Measurements from ENCODE around the gene SIK3. TPM values are rescaled to one million over a fixed set of nuclear protein-coding genes. Genes with fewer than 3 reads are reported as not detected.

Gene SIK3
- total RNA-seq, 1 experiment from 2014 or later = 9.2 TPM

GRCh38 chr11:117090111-117090706 is 8.0 kb downstream of the SIK3 start:
- in situ Hi-C loops (cut with HindIII; ENCODE audit: low pct_unique_long_range_greater_than_20kb, low sequenced_read_pairs) = no loop called here
- no peak for DNase-seq (ENCODE audit: low read depth, low spot score)

- in situ Hi-C loops (cut with HindIII; ENCODE audit: low pct_unique_long_range_greater_than_20kb, low sequenced_read_pairs) = no loop called here
- no peak for DNase-seq (ENCODE audit: low read depth, low spot score)
Observed at GRCh38 chr11:117089685-117090084, 8.5 kb downstream of the SIK3 start.

- in situ Hi-C loops (cut with HindIII; ENCODE audit: low pct_unique_long_range_greater_than_20kb, low sequenced_read_pairs) = no loop called here
- DNase-seq (ENCODE audit: low read depth, low spot score) = no peak
Observed at GRCh38 chr11:117087446-117087845, 10.8 kb downstream of the SIK3 start.

GRCh38 chr11:117084992-117085391 is 13.2 kb downstream of the SIK3 start:
- DNase-seq (ENCODE audit: low read depth, low spot score) = no peak
- in situ Hi-C loops (cut with HindIII; ENCODE audit: low pct_unique_long_range_greater_than_20kb, low sequenced_read_pairs) = no loop called here

- DNase-seq (ENCODE audit: low read depth, low spot score) = no peak
- in situ Hi-C loops (cut with HindIII; ENCODE audit: low pct_unique_long_range_greater_than_20kb, low sequenced_read_pairs) = no loop called here
Observed at GRCh38 chr11:117083011-117083935, 15.0 kb downstream of the SIK3 start.

GRCh38 chr11:117081908-117082307 is 16.3 kb downstream of the SIK3 start:
- in situ Hi-C loops (cut with HindIII; ENCODE audit: low pct_unique_long_range_greater_than_20kb, low sequenced_read_pairs) = no loop called here
- DNase-seq (ENCODE audit: low read depth, low spot score) = no peak

- no peak for DNase-seq (ENCODE audit: low read depth, low spot score)
- in situ Hi-C loops (cut with HindIII; ENCODE audit: low pct_unique_long_range_greater_than_20kb, low sequenced_read_pairs) = no loop called here
Observed at GRCh38 chr11:117080370-117080769, 17.9 kb downstream of the SIK3 start.

GRCh38 chr11:117076941-117077691 is 21.1 kb downstream of the SIK3 start:
- no peak for DNase-seq (ENCODE audit: low read depth, low spot score)
- in situ Hi-C loops (cut with HindIII; ENCODE audit: low pct_unique_long_range_greater_than_20kb, low sequenced_read_pairs) = no loop called here

- in situ Hi-C loops (cut with HindIII; ENCODE audit: low pct_unique_long_range_greater_than_20kb, low sequenced_read_pairs) = no loop called here
- DNase-seq (ENCODE audit: low read depth, low spot score) = no peak
Observed at GRCh38 chr11:117075186-117075585, 23.0 kb downstream of the SIK3 start.

- in situ Hi-C loops (cut with HindIII; ENCODE audit: low pct_unique_long_range_greater_than_20kb, low sequenced_read_pairs) = no loop called here
- no peak for DNase-seq (ENCODE audit: low read depth, low spot score)
Observed at GRCh38 chr11:117074119-117074518, 24.1 kb downstream of the SIK3 start.

GRCh38 chr11:117073539-117073938 is 24.7 kb downstream of the SIK3 start:
- in situ Hi-C loops (cut with HindIII; ENCODE audit: low pct_unique_long_range_greater_than_20kb, low sequenced_read_pairs) = no loop called here
- no peak for DNase-seq (ENCODE audit: low read depth, low spot score)

GRCh38 chr11:117072517-117073461 is 25.4 kb downstream of the SIK3 start:
- in situ Hi-C loops (cut with HindIII; ENCODE audit: low pct_unique_long_range_greater_than_20kb, low sequenced_read_pairs) = no loop called here
- DNase-seq (ENCODE audit: low read depth, low spot score) = peak; percentile 53

- DNase-seq (ENCODE audit: low read depth, low spot score) = no peak
- in situ Hi-C loops (cut with HindIII; ENCODE audit: low pct_unique_long_range_greater_than_20kb, low sequenced_read_pairs) = no loop called here
Observed at GRCh38 chr11:117071344-117071787, 26.9 kb downstream of the SIK3 start.

GRCh38 chr11:117070016-117070415 is 28.2 kb downstream of the SIK3 start:
- in situ Hi-C loops (cut with HindIII; ENCODE audit: low pct_unique_long_range_greater_than_20kb, low sequenced_read_pairs) = no loop called here
- DNase-seq (ENCODE audit: low read depth, low spot score) = no peak

- in situ Hi-C loops (cut with HindIII; ENCODE audit: low pct_unique_long_range_greater_than_20kb, low sequenced_read_pairs) = no loop called here
- no peak for DNase-seq (ENCODE audit: low read depth, low spot score)
Observed at GRCh38 chr11:117068303-117068860, 29.8 kb downstream of the SIK3 start.

GRCh38 chr11:117066959-117067358 is 31.3 kb downstream of the SIK3 start:
- in situ Hi-C loops (cut with HindIII; ENCODE audit: low pct_unique_long_range_greater_than_20kb, low sequenced_read_pairs) = no loop called here
- DNase-seq (ENCODE audit: low read depth, low spot score) = no peak

GRCh38 chr11:117064275-117064674 is 34.0 kb downstream of the SIK3 start:
- in situ Hi-C loops (cut with HindIII; ENCODE audit: low pct_unique_long_range_greater_than_20kb, low sequenced_read_pairs) = no loop called here

More at GRCh38 chr11:117064275-117064674, 34.0 kb downstream of the SIK3 start:
- no peak for DNase-seq (ENCODE audit: low read depth, low spot score)
